ENCODE measurements around the gene AOPEP.

Gene AOPEP

DNA sequence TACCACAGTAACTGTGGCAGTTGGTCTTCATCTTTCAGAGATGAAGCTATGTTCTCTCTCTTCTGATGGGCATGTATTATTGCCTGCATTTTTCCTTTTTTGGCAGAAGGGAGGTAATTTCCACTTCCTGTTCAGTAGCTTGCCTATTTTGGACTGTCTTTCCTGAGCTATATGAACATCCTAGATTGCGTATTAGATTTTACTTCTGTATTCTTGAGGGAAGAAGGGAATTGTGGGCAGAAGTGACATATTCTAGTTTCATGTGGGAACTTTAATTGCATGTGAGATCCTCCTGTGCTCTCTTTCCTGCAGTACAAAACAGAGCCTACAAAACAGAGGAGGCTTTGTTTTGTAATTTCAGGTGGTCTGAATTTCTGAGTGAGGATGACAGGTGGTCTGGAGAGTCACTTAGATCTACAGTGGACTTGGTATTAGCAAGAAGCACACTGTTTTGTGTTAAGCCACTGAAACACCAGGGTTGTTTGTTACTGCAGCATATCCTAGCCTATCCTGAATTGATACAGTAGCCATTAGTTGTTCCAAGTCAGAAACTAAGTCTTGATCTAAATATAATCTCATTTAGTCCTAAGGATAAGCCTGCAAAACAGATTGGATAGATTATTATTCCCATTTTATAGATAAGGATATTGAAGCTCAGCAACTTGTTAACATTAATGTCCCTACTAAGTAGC lies 68.1 kb downstream of the AOPEP start:
- DNase-seq: no peak

DNA sequence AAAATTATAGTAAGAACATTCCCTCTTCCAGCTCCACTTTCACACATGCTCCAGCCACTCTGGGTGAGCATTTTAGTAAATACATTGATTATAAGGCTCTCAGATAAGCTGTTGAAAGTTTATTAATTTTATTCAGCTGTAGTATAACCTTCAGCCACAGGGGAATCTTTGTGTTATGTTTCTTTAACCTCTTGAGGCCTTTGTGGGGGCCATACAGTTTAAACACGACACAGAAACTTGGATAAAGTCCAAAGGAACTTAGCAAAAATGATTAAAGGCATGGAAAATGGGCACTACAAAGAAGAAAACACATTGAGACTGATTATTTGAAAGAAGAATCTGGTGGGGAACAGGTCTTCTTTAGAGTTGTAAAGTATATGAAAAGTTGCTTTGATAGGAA lies 70.2 kb downstream of the AOPEP start:
- DNase-seq: no peak

DNA sequence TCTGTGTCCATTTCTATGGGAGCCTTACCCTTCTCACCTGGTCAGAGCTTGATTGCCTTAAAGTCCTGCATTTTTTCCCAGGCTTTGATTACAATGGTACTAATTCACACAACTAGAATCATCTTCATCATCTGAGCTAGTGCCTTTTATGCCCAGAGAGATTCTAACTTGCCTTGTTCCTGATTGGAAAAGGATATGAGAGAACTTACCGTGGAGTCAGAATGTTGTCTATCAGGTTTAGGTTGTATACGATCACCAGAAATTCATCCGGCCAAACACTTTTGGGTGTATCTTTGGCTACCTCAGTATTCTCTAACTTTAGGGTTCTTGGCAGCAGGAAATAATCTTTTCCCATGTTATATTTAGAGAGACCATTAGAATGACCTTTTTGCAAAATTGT lies 71.7 kb downstream of the AOPEP start:
- DNase-seq: no peak

DNA sequence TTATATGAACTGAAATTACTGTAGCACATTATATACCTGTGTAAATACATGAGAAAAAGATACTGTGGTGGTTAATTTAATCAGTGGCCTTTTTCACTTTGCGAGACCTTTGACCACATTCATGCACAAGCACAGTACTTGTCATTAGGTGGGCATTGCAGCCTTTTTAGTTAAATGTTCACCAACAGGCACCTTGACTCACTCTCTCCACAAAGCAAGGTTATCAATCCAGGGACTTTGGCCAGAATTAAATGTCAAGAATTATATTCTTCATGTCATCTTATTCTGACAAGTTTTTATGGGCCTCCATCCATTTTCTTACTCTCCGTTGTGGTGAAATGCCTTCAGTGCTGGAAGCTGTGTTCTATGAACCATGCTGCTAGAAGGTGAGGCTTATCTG lies 72.2 kb downstream of the AOPEP start:
- DNase-seq: no peak

DNA sequence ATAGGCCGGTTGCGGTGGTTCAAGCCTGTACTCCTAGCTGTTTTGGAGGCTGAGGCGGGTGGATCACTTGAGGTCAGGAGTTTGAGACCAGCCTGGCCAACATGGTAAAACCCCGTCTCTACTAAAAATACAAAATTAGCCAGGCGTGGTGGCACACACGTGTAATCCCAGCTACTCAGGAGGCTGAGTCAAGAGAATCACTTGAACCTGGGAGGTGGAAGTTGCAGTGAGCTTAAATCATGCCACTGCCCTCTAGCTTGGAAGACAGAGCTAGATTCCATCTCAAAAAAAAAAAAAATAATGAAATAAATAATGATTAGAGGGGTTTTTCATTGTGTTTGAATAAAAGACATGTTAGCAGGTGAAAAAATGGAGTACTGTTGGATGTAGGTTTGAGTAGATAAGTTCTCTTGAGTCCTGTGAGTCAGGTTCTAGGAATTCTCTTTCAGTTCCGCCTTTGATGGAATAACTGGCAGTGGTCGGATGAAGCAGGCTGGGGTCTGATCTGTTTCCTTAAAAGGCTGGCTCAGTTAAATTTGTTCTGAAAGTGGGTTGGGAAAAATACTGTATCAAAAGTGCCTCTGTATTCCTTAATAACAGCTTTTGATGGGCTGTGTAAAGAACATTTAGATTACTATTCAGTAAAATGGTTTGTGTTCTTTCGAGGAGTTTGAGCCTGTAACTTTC lies 73.2 kb downstream of the AOPEP start:
- DNase-seq: no peak

DNA sequence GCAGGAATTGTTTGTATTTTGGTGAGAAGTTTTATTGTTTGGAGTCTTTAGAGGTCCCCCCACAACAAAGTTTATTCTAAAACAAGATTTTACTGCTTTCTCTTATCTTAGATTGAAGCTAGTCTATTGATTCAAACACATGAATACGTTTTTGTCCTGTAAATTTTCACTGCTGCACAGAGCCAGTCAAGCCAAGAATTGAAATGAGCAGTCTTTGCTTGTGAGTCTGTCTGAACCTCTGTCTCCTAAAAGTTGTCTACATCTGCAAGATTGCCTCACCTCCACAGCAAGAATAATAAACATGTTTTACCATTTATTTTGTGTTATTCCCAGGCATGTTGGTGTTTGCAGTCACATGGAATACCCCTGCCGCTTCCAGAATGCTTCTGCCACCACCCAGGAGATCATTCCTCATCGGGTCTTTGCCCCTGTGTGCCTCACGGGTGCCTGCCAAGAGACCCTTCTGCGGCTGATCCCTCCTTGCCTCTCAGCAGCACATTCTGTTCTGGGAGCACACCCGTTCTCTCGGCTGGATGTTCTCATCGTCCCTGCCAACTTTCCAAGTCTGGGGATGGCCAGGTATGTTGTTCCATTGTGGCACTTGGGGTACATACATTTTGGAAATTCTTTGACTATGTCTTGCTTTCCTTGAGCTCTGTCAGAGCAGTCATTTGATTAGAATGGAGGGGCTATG lies 74.1 kb downstream of the AOPEP start:
- no peak for DNase-seq

DNA sequence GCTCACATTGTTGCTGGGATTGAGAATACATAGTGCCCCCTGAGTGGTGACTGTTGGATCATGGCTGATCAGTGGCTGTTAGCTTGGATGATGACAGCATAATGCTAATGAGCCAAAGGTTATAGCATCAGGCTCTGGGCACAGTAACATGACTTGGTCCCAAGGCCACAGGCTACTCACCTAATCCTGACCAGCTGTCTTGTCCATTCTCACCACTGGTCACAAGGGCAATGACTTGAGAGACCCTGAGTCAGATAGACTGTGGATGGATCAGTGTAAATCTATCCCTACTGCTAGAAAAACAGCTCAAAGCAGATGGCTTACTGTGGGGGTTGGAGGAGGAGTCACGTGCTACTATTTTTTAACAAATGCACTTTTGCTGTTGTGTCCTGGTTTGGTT lies 74.7 kb downstream of the AOPEP start:
- no peak for DNase-seq

DNA sequence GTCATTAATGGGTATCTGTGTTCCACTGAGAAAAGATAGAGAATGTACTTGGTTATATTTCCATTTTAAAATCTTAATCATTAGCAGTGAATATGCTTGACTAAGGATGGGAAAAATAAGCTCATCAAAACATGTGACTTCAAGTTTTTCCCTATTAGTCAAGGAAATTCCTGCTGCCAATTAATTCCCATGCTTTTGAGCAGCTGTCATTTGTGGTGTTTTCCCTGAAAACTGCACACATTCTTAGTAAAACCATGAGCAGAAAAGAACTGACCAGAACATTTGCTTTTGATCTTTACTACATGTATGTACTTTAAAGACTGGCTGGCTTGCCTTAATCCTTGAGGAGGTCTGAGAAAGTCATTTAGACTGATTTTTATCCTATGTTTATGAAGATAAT lies 75.2 kb downstream of the AOPEP start:
- DNase-seq: no peak

DNA sequence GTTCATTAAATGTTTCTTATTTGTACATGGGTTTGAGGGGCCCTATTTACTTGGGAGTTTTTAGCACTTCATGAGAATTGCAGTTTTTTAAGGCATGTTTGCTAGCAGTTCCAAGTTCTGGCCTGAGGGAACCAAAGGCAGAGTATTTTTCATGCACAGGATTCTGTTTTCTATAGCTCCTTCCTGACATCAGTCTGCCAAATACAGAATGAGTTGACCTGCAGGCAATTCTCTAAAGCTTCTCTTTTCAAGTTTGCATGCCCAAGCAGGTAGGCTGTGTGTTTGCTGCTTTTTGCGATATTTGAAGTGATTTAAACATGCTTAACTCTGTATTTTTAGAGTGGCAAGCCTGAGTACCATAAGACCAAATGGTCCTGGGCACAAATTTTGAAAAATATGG lies 75.8 kb downstream of the AOPEP start:
- DNase-seq: no peak

DNA sequence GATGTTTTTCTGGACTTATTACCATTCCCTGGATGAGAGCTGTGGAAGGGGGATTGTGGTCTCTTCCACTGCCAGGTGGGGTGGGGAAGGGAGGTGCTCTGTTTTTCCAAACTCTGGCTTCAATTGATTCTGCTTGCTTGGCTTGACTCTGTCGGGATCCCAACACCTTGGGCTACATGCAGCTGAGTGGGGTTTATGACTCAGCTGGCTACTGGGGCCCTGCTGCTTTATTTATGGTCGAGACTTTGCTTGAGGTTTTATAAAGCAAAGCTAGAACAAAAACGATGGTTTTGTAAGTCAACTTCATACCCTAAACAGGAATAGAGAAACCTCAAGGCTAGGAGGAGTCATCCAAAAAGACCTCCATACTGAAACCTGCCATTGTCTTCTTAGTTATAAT lies 76.3 kb downstream of the AOPEP start:
- DNase-seq: no peak

DNA sequence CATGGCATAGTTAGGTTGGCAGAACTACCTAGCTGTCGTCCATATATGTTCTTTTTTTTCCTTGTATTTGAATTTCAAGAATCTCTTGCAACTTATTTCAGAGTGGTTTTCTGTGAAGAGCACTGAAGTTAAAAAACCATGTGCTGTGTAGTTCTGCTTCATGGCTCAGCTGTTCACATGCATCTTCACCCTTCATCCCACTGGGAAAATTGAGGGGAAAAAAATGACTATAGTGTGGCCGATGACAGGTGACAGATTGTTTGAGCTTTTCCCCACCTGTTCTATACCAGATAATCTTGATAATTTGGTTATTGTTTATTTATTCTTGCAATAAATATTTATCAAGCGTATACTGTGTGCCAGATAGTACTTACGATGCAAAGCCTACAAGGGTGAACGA lies 77.8 kb downstream of the AOPEP start:
- DNase-seq: no peak

DNA sequence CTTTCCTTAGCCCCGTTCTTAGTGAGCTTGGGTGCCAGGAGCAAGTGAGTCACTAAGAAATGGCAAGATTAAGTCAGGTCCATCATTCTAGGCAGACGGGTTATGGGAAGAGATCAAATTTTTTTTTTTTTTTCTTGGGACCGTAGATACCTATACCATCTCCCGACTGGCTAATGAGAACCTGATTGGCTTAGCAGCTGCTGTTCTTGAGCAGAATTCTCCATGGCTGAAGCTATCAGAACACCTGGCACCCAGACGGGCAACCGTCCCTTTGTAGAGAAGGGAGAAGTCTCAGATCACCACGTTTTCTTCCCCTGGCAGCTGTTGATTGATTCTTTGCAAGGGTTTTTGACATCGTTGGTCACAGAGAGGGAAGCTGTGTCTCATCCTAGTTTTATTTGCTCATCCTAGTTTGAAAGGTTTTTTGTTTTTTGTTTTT lies 78.6 kb downstream of the AOPEP start:
- DNase-seq: no peak

DNA sequence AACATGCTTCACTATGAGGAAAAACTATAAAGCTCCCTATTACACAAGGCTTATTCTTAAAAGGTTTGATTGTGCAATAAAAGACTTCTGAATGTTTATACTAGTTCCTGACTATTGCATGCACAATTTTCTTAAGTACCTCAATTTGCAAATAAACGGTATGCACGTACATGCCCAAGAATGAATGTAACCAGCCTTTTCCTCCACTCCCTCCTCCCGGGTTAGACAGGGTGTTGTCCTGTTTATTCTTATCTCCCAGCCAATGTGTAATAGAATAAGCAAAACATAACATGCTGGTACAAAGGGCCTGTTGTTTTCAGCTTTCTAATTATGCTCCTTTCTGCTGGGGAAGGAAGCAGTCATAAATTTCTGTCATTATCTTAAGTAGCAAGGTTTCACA lies 79.1 kb downstream of the AOPEP start:
- no peak for DNase-seq

DNA sequence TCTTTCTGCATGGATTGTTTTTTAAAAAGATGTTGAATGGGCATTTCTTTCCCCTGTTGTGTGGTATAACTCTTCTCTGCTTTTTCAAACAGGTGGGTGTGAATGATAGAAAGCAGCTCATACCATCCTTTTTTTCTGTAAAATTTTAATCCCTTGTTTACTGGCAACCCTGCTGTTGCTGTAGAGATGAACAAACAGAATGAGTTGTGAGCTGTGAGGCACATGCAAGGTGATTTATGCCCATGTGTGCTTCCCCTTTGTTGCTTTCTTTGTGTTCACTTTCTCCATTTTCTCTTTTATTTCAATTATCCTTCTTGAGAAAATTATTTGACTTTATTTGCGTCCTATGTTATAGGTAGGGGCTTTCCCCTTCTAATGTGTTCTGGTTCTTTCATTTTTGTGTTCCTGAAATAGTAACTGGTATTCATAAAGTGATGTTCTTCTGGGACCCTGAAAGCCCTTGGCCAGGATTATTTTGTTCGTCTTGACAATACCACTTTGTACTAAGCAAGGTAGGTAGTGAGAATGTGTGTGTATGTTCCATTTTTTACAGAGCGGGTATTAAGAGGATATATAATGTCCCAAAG lies 79.9 kb downstream of the AOPEP start:
- no peak for DNase-seq

DNA sequence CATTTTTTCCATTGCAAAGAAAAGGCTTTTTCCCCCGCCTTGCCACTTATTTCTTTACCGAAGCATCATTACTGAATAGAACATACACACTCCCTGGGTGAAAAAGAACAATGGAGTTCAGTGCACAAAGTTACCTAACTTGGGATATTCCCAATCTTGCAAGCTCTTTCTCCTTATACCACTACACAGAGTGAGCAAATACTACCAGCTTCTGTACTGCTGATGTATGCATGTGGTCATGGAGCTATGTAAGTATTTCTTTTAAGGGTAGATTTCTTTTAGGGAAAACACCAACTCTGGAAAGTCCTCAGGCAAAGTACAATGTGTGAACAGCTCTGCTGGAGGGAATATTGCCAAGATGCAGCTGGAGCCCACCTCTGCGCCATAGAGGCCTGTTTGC lies 81.1 kb downstream of the AOPEP start:
- no peak for DNase-seq

DNA sequence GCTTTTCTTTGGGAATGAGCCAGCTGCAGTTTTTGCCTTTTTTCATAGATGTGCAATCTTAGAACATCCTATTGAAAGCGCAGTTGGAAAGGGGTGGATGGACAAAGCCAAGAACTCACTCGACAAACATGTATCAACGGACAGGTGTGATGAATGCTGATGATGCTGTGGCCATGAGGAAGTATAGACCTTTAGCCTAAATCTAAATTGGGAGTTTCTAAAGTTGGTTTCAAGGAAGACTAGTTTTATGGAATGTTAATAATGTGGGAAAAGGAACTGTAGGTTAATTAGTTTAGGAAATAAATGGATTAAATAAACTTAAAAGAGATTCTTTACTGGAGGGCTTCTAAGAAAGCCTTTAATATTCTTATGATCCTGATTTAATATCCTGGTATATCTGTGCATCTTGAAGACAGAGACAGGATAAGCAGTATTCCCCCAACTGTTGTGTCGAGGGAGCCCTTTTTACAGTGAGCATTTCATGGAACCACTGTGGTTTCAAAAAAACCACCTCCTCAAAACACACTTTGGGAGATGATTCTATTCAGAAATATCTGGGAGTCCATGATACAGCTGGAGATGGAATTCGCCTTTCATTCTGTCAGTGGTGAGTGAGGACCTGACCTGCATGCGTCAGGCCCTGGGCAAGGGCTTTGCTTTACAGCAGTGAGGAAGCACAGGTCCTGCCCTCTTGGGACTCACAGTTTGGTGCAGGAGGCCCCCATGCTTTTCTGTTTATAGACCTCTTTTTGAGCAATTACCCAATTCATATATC lies 82.6 kb downstream of the AOPEP start:
- no peak for DNase-seq

DNA sequence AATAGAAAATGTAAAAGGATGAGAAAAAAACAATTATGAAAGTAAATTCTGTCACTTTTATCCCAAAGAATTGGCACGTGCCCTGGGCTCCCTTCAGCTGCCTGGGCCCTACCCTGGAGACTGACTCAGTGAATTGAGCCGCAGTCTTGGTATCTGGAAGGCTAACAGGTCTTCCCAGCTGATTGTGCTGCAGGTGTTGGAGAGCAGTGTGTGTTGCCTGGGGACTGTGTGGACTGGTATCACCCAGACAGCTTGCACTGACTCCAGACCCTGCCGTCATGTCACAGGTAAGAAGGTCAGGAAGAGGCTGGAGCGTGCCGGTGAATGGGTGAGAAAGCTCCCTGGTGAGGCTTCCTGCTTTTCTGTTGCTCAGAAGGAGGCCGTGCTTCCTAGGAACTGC lies 83.3 kb downstream of the AOPEP start:
- DNase-seq: no peak

DNA sequence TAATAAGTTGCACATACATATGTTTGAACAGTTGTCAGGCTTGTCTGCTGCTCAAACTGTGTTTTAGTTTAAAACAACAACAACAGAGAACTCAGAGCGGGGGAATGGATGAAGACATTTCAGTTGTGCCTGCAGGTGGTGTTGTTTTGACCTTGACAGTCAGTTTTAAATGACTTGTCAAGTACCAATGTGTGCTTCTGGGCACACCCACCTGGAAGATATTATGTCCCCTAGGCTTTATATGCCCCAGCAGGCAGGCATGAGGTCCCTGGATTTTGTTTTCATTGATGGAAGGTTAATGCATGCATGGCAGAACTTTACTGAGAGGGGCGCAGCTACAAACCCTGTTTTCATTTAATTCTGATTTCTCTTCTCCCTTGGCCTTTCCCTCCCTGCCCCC lies 84.6 kb downstream of the AOPEP start:
- no peak for DNase-seq

DNA sequence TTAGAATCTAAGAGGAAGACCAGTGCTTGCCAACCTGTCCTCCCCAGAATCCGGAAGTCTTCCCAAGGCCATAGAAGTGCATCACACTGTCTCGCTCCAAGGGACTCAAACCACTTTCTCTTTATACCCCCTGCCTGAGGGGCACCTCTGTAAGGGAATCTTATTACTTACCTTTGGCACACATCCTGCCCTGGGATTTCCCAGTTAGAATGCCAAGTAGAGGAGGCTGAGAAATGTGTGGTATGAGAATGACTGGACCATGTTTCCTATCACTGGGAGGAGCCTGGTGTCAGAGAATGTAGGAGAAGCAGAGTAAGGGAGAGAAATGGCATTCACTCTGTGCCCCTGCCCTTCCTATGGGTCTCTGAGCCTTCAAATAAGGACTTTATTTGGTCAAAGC lies 85.8 kb downstream of the AOPEP start:
- no peak for DNase-seq

DNA sequence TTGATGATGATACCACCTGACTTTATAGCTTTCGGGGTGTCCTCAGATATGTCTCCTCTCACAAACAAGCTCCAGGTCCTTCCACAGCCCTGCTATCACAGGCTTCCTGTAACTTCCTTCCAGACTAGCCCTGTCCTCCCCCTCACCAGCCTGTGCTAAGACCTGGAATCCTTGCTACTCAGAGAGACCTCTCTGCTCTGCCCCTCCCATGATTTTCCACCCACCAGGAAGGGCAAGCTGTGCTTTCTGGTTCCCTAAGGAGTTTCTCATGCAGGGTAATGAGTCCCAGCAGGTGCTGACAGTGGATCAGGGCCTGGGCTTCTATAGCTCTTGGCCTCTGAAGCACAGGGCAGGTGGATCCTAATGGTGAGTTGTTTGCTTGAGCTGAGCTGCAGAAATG lies 86.9 kb downstream of the AOPEP start:
- DNase-seq: no peak

DNA sequence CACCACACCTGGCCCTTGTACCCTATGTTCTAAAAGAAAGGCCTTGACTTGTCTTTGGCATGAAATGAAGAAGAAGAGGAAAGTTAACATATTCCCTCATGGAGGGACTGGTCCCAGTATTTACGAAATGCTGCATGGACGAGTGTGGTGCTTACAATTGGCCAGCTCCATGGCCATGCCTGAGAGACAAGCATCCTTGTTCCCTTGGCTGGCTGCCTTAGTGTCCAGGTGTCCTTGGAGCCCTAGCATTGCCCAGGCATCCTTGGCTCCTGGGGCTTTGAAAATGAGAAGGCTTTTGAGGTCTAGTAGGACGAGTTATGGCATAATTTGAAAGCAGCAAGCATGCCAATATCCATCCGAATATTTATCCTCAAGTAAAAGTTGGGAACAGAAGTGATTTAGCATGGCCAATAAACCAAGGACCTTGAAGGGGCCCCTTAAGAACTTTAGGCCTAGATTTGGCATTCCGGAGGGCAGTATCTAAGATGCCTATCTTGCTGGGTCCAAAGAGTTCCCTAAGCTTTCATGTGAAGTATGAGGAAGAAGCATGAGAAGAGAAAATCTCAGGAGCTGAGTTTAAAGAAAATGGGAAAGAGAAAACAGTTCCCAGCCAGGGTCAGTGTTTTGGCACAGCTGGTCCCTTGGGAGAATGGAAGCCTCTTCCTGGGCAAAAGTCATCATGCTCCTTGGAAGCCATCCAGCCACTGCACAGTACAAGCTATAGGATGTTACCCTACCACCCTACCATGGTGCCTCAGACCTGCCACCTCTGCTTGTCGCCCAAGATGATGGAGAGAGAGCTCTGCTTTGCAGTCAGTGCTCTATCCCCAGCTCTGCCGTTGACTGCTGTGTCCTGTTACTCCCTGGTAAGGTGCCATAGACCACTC lies 91.0 kb downstream of the AOPEP start:
- no peak for DNase-seq

DNA sequence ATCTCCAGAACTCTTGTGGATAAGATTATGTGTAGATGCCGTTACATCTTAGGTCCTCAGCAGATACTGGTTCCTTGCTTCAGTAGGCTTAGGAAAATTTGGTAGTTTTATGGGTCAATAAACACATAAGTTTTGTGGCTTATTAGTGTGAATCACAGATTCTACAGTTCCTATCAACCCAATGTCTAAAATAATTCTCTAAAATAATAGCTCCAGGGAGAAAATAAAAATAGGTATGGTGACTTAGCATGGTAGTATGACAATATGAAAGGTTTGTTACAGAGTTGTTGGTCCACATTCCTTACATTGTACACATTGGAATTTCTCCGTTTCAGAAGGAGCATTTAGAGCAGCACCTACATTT lies 91.7 kb downstream of the AOPEP start:
- DNase-seq: no peak

Measured in RPMI8226 (cell line).